H1 (cell line): ENCODE results near the gene NR2E1.

Experiments
- CHD2 ChIP-seq: IDR thresholded peaks from 2 replicates; pipeline ENCODE4 v1.6.1; 2012; ENCODE audit warnings: low read length, improper control_type of control experiment
- CTCF ChIP-seq, 3 experiments: IDR thresholded peaks; 1 replicate in 2 of 3; 2 replicates in 1 of 3; pipeline versions ENCODE4 v1.5.1 to v1.6.1; 2011; ENCODE audit warnings: low read length in 3 of 3, mild to moderate bottlenecking in 3 of 3, inconsistent platforms in 2 of 3, low read depth in 1 of 3, moderate library complexity in 1 of 3; ENCODE audit not compliant: insufficient read depth in 1 of 3; ENCODE audit errors: control extremely low read depth in 1 of 3
- GABPA ChIP-seq: IDR thresholded peaks from 2 replicates; pipeline ENCODE4 v1.6.1; 2011; ENCODE audit warnings: mild to moderate bottlenecking, low read length, moderate library complexity, borderline replicate concordance; ENCODE audit not compliant: insufficient read depth
- JUN ChIP-seq: IDR thresholded peaks from 2 replicates; pipeline ENCODE4 v1.6.1; 2011; ENCODE audit warnings: low read depth, mild to moderate bottlenecking, improper control_type of control experiment, low read length
- KDM5A ChIP-seq: fragments of 200-600 bp; IDR thresholded peaks from 2 replicates; pipeline ENCODE4 v1.7.1; 2012; ENCODE audit warnings: mild to moderate bottlenecking, low read length, inconsistent platforms, mixed read lengths
- MAFK ChIP-seq: IDR thresholded peaks from 2 replicates; pipeline ENCODE4 v1.6.1; 2012; ENCODE audit warnings: low read depth, mild to moderate bottlenecking, improper control_type of control experiment, low read length
- RFX5 ChIP-seq: IDR thresholded peaks from 2 replicates; pipeline ENCODE4 v1.6.1; 2011; ENCODE audit warnings: low read depth, low read length, improper control_type of control experiment, borderline replicate concordance
- RXRA ChIP-seq: IDR thresholded peaks from 2 replicates; pipeline ENCODE4 v1.6.1; 2011; ENCODE audit warnings: low read depth, mild to moderate bottlenecking, low read length, moderate library complexity; ENCODE audit not compliant: insufficient read depth
- TAF1 ChIP-seq: IDR thresholded peaks from 2 replicates; pipeline ENCODE4 v1.6.1; 2011; ENCODE audit warnings: mild to moderate bottlenecking, low read depth, low read length
- YY1 ChIP-seq: IDR thresholded peaks from 2 replicates; pipeline ENCODE4 v1.6.1; 2011; ENCODE audit warnings: low read depth, mild to moderate bottlenecking, low read length
- TF ChIP-seq, protein P1 (sequence below): IDR thresholded peaks from 2 replicates; pipeline ENCODE4 v1.6.1; 2012; ENCODE audit warnings: low read length, inconsistent platforms

DNA sequence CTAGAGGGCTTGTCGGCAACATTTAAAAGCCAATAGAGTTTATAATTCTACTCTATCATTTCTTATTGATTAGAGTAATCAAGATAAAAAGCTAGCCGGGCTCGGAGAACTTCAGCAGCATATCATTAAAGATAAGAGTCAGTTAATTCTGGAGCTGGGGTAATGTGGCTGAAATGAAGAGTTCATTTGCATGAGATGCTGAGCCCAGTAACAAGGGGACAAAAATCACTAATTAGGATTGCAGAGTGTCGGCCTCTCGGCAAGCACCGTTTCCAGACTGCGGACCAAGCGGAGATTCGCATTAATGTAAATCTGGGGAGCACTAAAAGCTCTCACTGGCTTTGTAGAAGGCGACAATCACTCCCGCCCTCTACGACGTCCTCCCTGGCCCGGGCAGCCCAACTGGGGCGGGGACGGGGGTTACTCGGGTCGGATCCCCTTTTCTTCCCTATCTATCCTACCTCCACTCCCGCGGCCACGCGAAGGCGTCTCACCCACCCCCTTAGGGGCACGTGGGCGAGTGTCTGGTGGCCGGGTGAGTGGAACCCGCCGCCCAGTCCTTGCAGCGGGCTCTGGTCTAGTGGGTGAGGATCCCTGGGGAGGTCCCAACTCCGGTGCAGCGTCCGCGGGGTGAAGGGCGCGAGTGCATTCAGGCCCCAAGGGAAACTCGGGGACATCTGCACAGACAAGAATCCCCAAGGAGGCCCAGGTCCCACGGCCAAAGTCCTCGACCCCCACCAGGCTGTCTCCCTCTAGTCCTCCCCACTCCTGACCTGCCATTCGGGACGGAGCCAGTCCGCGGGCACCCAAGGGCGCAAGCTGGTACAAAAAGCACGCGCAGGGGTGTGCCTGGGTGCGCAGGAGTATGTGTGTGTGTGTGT is 49.0 kb upstream of the NR2E1 start:
- TF ChIP-seq CTCF (IDR thresholded peaks at IDR 0.05; ENCODE audit: control extremely low read depth in 1 of 3, insufficient read depth in 1 of 3, low read depth in 1 of 3, low read length in 3 of 3) = no peak
- TF ChIP-seq RXRA = no peak
- TF ChIP-seq, protein P1, sequence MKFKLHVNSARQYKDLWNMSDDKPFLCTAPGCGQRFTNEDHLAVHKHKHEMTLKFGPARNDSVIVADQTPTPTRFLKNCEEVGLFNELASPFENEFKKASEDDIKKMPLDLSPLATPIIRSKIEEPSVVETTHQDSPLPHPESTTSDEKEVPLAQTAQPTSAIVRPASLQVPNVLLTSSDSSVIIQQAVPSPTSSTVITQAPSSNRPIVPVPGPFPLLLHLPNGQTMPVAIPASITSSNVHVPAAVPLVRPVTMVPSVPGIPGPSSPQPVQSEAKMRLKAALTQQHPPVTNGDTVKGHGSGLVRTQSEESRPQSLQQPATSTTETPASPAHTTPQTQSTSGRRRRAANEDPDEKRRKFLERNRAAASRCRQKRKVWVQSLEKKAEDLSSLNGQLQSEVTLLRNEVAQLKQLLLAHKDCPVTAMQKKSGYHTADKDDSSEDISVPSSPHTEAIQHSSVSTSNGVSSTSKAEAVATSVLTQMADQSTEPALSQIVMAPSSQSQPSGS = no peak
- no peak for TF ChIP-seq GABPA
- TF ChIP-seq TAF1 = no peak
- no peak for TF ChIP-seq RFX5
- no peak for TF ChIP-seq MAFK
- no peak for TF ChIP-seq YY1
- TF ChIP-seq KDM5A = no peak
- TF ChIP-seq JUN = no peak
- TF ChIP-seq CHD2 = no peak
